ENCODE data around the gene RPL26. TPM values are rescaled to one million over a fixed set of nuclear protein-coding genes. Genes with fewer than 3 reads are reported as not detected.
"Not testable (repeated sequence)": the region's sequence is repeated elsewhere in the genome, so short reads cannot be mapped to it uniquely, and the experiment has no call there.

The RPL26 gene
- total and polyA plus RNA-seq, 2 donors (not counting 3 experiments of a cell fraction or from before 2014, with no cell fraction given), result 1,805 to 2,229 TPM

DNA sequence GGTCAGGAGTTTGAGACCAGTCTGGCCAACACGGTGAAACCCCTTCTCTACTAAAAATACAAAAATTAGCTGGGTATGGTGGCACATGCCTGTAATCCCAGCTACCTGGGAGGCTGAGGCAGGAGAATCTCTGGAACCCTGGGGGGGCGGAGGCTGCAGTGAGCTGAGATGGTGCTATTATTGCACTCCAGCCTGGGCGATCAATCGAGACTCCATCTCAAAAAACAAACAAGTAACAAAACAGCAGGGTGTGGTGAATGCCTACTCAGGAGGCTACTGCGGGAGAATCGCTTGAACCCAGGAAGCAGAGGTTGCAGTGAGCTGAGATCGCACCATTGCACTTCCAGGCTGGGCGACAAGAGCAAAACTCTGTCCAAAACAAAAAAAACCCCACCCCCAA lies 4.9 kb downstream of the RPL26 start:
- H3K4me2 ChIP-seq (ENCODE audit: insufficient read depth, low read length); H3K9me3 ChIP-seq (replicated peaks; ENCODE audit: control insufficient read depth, insufficient read depth, low read length); FAIRE-seq; H3K4me3 ChIP-seq (replicated peaks in 1 of 3; ENCODE audit: insufficient read depth in 1 of 3, low read depth in 1 of 3, low read length in 3 of 3); H3K27ac ChIP-seq (ENCODE audit: insufficient read depth, low read depth, low read length); H2AFZ ChIP-seq (ENCODE audit: low read depth, low read length); H3K27me3 ChIP-seq (ENCODE audit: control insufficient read depth in 2 of 2, insufficient read depth in 2 of 2, low read length in 2 of 2); BruUV-seq (replicated peaks); H3K9ac ChIP-seq (replicated peaks; ENCODE audit: extremely low read depth, insufficient read depth, low read length); H3K9me1 ChIP-seq (replicated peaks; ENCODE audit: control insufficient read depth, extremely low read depth, insufficient read depth, low read length); dilution Hi-C loops (cut with MboI; ENCODE audit: extremely low pct_ligation_motif_present, low sequenced_read_pairs); H4K20me1 ChIP-seq (replicated peaks; ENCODE audit: control insufficient read depth, extremely low read depth, insufficient read depth, low read length); intact Hi-C loops (cut with micrococcal nuclease); DNase-seq (ENCODE audit: low read depth, low spot score): not testable (repeated sequence)
- CTCF ChIA-PET, result interaction anchor here (2.4 to 3.2 kb wide), 2 partner anchors 18 to 43 kb away, joined by 16 to 22 read pairs; no protein-coding TSS in a partner anchor
- H3K79me2 ChIP-seq (ENCODE audit: control insufficient read depth, insufficient read depth, low read length), result peaks cover 46% of the 10 kb centered on the region
- H3K4me1 ChIP-seq (ENCODE audit: control insufficient read depth, extremely low read depth, insufficient read depth, low read length), result peaks cover 33% of the 10 kb centered on the region
- H3K36me3 ChIP-seq (ENCODE audit: control insufficient read depth in 2 of 2, extremely low read depth in 1 of 2, insufficient read depth in 2 of 2, low read length in 2 of 2), result peaks cover 23 to 30% of the 10 kb centered on the region in 2 experiments
- POLR2A ChIA-PET, result interaction anchor here (2.9 kb wide), 1 partner anchor 52 kb away, joined by 16 read pairs; no protein-coding TSS in a partner anchor

DNA sequence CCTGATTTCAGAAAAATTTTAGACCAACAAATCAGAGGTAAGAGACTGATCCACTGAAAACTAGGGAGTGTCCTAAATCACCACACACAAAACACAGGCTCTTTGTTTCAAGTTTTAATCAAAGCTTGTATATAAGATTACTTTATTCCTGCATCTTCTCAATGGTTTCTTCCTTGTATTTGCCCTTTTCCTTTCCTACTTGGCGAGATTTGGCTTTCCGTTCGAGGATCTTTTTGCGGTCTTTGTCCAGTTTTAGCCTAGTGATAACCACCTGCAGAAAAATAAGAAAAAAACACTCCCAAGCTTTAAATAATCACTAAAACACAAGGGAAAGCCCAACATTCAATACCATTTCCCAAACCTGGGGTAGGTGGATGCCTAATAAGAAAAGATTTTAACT lies 5.6 kb downstream of the RPL26 start:
- TF ChIP-seq MYC (IDR thresholded peaks at IDR 0.05; ENCODE audit: low read depth, low read length), result no peak
- no peak for TF ChIP-seq MAX (IDR thresholded peaks at IDR 0.05; ENCODE audit: insufficient read depth, insufficient read length)
- TF ChIP-seq POLR2AphosphoS5 (IDR thresholded peaks at IDR 0.05; ENCODE audit: insufficient read depth, low read depth, low read length), result no peak
- no peak for TF ChIP-seq GATA2 (IDR thresholded peaks at IDR 0.05; ENCODE audit: insufficient read depth, insufficient read length, low read depth, low read length)
- TF ChIP-seq JUN (IDR thresholded peaks at IDR 0.05; ENCODE audit: borderline replicate concordance, insufficient read depth, insufficient read length, low read depth), result no peak
- TF ChIP-seq POLR2A (IDR thresholded peaks at IDR 0.05; ENCODE audit: low read depth, low read length), result no peak
- TF ChIP-seq CTCF (IDR thresholded peaks at IDR 0.05; ENCODE audit: extremely low read depth in 1 of 2, insufficient read depth in 1 of 2, low read depth in 1 of 2, low read length in 2 of 2), result no peak
- TF ChIP-seq EZH2 (IDR thresholded peaks at IDR 0.05; ENCODE audit: borderline replicate concordance, low read depth, low read length, severe bottlenecking), result no peak
- TF ChIP-seq FOS (IDR thresholded peaks at IDR 0.05; ENCODE audit: borderline replicate concordance, insufficient read depth, low read length), result no peak
- Histone ChIP-seq H3K36me3 (ENCODE audit: control insufficient read depth in 2 of 2, extremely low read depth in 1 of 2, insufficient read depth in 2 of 2, low read length in 2 of 2) (peaks cover 23 to 30% of the 10 kb centered on the region in 2 experiments), H3K4me1 (ENCODE audit: control insufficient read depth, extremely low read depth, insufficient read depth, low read length) (peaks cover 33% of the 10 kb centered on the region), H3K9me1 (replicated peaks; ENCODE audit: control insufficient read depth, extremely low read depth, insufficient read depth, low read length) (no peaks in the 10 kb centered on the region), H4K20me1 (replicated peaks; ENCODE audit: control insufficient read depth, extremely low read depth, insufficient read depth, low read length) (no peaks in the 10 kb centered on the region), H3K9me3 (replicated peaks; ENCODE audit: control insufficient read depth, insufficient read depth, low read length) (no peaks in the 10 kb centered on the region), H3K79me2 (ENCODE audit: control insufficient read depth, insufficient read depth, low read length) (peaks cover 41% of the 10 kb centered on the region), H3K27ac (ENCODE audit: insufficient read depth, low read depth, low read length) (no peak overlapping the region), H2AFZ (ENCODE audit: low read depth, low read length) (no peak overlapping the region), H3K9ac (replicated peaks; ENCODE audit: extremely low read depth, insufficient read depth, low read length) (no peak overlapping the region), H3K4me2 (ENCODE audit: insufficient read depth, low read length) (no peak overlapping the region), H3K4me3 (replicated peaks in 1 of 3; ENCODE audit: insufficient read depth in 1 of 3, low read depth in 1 of 3, low read length in 3 of 3) (no peak overlapping the region), H3K27me3 (ENCODE audit: control insufficient read depth in 2 of 2, insufficient read depth in 2 of 2, low read length in 2 of 2) (no peaks in the 10 kb centered on the region)
- no peak for FAIRE-seq
- intact Hi-C loops (cut with micrococcal nuclease) (no loop called here), dilution Hi-C loops (cut with MboI; ENCODE audit: extremely low pct_ligation_motif_present, low sequenced_read_pairs) (no loop called here)
- ChIA-PET CTCF (interaction anchor here (1.1 to 3.3 kb wide), 9 partner anchors 15 to 122 kb away, joined by 3 to 39 read pairs (median 7); partner anchors contain the start of gene SLC25A35), POLR2A (interaction anchor here (1.1 to 2.9 kb wide), 4 partner anchors 17 to 89 kb away, joined by 3 to 21 read pairs (median 10); partner anchors contain the start of gene RANGRF)
- DNase-seq (ENCODE audit: low read depth, low spot score), result no peak
- BruUV-seq (replicated peaks), result no TSS peak

All from endothelial cell of umbilical vein (primary cell).